Common myeloid progenitor, CD34-positive (primary cell): Measurements from ENCODE around the gene NPLOC4.

Source experiments
- CTCF ChIA-PET: fragments of 350-600 bp; sonication (Branson Sonifier 250); formaldehyde crosslinking; loops from one replicate; lab custom pipeline; 2021; ENCODE audit warnings: antibody characterized with exemption; lab: Charles Lee
- POLR2A ChIA-PET: fragments of 350-600 bp; sonication (Branson Sonifier 250); formaldehyde crosslinking; loops from one replicate; lab custom pipeline; 2021; ENCODE audit warnings: antibody characterized with exemption; lab: Charles Lee
- DNase-seq, 3 donors: peaks; one replicate each; pipeline versions ENCODE4 v3.0.0 to v3.0.0-alpha.2; 2013
- H3K27ac ChIP-seq, 2 experiments: 1 replicate in 1 of 2; 2 replicates in 1 of 2; pipeline ENCODE4 v1.7.0; 2013; ENCODE audit warnings: inconsistent platforms in 2 of 2, low read length in 2 of 2, mild to moderate bottlenecking in 2 of 2, low read depth in 1 of 2, moderate library complexity in 1 of 2; ENCODE audit not compliant: severe bottlenecking in 2 of 2, insufficient read depth in 1 of 2, poor library complexity in 1 of 2
- H3K27me3 ChIP-seq, 5 experiments: replicated peaks in 2 of 5; 1 replicate in 3 of 5; 2 replicates in 2 of 5; pipeline versions ENCODE4 v1.6.1 to v1.7.0; 2013; ENCODE audit warnings: low read length in 4 of 5, mild to moderate bottlenecking in 2 of 5, moderate library complexity in 2 of 5, inconsistent platforms in 1 of 5; ENCODE audit not compliant: insufficient read depth in 5 of 5, control insufficient read depth in 4 of 5
- H3K36me3 ChIP-seq, 4 experiments: 1 replicate in 2 of 4; 2 replicates in 2 of 4; pipeline versions ENCODE4 v1.6.1 to v1.7.0; 2013; ENCODE audit warnings: low read length in 3 of 4, control low read depth in 1 of 4, mild to moderate bottlenecking in 1 of 4; ENCODE audit not compliant: control insufficient read depth in 4 of 4, insufficient read depth in 4 of 4
- H3K4me1 ChIP-seq, 4 experiments: 1 replicate in 3 of 4; 2 replicates in 1 of 4; pipeline versions ENCODE4 v1.6.1 to v1.7.1; 2013; ENCODE audit warnings: low read length in 3 of 4, mild to moderate bottlenecking in 3 of 4, control low read depth in 1 of 4, inconsistent platforms in 1 of 4, moderate library complexity in 1 of 4; ENCODE audit not compliant: control insufficient read depth in 4 of 4, insufficient read depth in 4 of 4; ENCODE audit errors: control extremely low read depth in 1 of 4
- H3K4me3 ChIP-seq, 7 experiments: 1 replicate in 4 of 7; 2 replicates in 3 of 7; pipeline versions ENCODE4 v1.5.1 to v1.7.0; 2013; ENCODE audit warnings: mild to moderate bottlenecking in 7 of 7, low read length in 6 of 7, moderate library complexity in 6 of 7, inconsistent platforms in 2 of 7, low read depth in 2 of 7, control low read depth in 1 of 7; ENCODE audit not compliant: insufficient read depth in 4 of 7, control insufficient read depth in 1 of 7; ENCODE audit errors: extremely low read depth in 1 of 7
- H3K9me3 ChIP-seq, 5 experiments: 1 replicate in 4 of 5; 2 replicates in 1 of 5; pipeline versions ENCODE4 v1.6.1 to v1.7.1; 2013; ENCODE audit warnings: low read length in 4 of 5, mild to moderate bottlenecking in 2 of 5, inconsistent platforms in 1 of 5, low read depth in 1 of 5, moderate library complexity in 1 of 5; ENCODE audit not compliant: control insufficient read depth in 4 of 5, insufficient read depth in 2 of 5; ENCODE audit errors: control extremely low read depth in 1 of 5
- WGBS: methylation state at CpG from one replicate; pipeline ENCODE4 v1.1.5; 2013; ENCODE audit not compliant: insufficient coverage; 5-methylcytosine and 5-hydroxymethylcytosine counted together

Gene NPLOC4

DNA sequence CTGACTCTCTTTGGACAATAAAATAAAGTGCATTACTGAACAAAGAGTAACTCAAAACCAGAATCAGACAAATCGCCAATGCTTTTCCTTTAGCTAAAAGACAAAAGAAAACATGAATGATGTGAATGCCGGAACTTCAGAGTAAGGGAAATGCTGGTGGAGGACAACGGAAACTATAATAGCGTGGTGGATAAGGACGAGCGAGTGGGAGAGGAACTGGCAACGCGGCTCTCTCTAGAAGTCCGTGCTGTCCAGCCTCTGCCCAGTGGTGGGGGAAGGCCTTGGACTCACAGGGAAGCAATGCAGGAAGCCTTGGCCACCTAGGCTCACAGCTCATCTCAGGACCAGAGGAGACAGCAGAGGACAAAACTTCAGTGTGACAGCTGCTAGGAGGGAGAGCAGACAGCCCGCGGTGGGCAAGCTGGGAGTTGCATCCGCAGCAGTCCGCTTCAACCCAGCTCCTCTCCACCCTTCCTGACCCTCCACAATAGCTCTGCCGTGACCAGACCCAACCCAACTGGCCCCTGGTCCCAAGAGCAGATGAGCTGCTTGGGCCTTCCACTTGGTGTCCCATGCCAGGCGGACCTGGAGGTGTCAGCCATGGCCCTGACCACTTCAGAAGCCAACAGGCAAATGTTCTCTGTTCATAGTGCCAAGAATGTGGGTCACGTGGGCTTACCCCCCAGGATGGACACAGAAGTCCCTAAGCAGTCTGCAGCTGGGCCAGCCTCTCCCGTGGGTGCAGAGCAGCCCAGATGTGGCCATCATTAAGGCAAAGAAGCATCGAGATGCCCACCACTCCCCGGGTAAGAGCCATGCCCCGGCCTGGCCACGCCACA, 79.4 kb downstream of the NPLOC4 start:
- CTCF ChIA-PET, result interaction anchor here (1.5 kb wide), 1 partner anchor 9 kb away, joined by 4 read pairs; no protein-coding TSS in a partner anchor
- DNase-seq, result no peak
- Histone ChIP-seq H3K27ac (no peak overlapping the region), H3K4me1 (peaks cover 4 to 30% (median 26%) of the 10 kb centered on the region in 4 experiments), H3K9me3 (no peaks in the 10 kb centered on the region), H3K27me3 (no peaks in the 10 kb centered on the region), H3K4me3 (no peak overlapping the region), H3K36me3 (peaks cover 3 to 45% (median 29%) of the 10 kb centered on the region in 4 experiments)
- POLR2A ChIA-PET, result no interaction called here
- WGBS, result 96% methylated on average over 19 of the region's 21 CpGs

DNA sequence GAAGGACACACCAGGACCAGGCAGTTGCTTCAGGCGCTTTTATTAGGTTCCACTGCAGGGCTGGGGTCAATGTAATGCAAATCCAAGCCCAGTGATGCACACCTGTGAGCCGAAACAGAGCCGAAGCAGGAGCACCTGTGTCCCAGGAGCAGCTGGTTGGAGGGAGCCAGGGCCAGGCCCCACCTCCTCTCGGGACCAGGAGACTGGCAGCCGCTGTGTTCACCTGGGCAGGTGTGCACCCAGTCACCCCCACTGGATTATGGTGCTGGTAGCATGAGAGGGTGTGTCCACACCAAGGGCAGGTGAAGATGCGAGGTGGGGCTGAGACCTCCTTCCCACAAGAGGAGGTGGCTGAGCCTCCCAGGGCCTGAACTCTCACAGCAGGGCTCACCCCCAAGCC, 80.0 kb downstream of the NPLOC4 start:
- Histone ChIP-seq H3K27me3 (no peaks in the 10 kb centered on the region), H3K4me3 (no peak overlapping the region), H3K36me3 (peaks cover 2 to 43% (median 29%) of the 10 kb centered on the region in 4 experiments), H3K27ac (no peak overlapping the region), H3K9me3 (no peaks in the 10 kb centered on the region), H3K4me1 (peaks cover 4 to 30% (median 26%) of the 10 kb centered on the region in 4 experiments)
- DNase-seq, result no peak
- POLR2A ChIA-PET, result no interaction called here
- CTCF ChIA-PET, result interaction anchor here (1.5 kb wide), 1 partner anchor 10 kb away, joined by 4 read pairs; no protein-coding TSS in a partner anchor
- WGBS, result 97% methylated on average over 6 of the region's 6 CpGs

- 100% methylated on average over 6 of the region's 9 CpGs for WGBS
- Histone ChIP-seq H3K4me3 (no peak overlapping the region), H3K4me1 (peaks cover 2 to 32% (median 28%) of the 10 kb centered on the region in 4 experiments)
Observed at GRCh38 chr17:81556175-81556691, 80.7 kb downstream of the NPLOC4 start.

DNA sequence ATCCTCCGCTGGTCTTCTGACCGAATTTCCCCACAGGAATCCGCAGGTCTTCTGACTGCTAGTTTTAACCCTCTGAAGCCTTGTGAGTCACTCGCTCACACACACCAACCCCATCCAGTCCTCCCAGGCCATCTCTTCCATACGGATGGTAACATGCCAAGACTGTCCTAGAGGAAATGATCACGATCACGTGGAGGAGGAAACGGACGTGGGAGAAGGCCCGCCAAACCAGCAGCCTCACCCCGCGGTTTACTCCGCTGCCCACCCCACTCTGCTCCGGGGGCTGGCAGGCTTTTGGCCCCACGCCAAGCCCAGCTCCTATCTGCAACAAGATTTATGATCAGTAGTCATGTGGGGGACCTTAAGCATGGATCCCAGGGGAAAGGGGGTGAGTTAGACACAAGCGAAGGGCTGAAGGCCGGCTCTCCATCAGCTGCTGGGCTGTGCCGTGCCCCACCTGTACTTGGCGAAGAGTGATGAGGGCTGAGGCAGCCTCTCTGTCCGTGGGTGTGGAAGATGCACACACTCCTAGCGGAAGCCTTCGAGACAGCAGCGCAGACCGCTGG, 83.2 kb downstream of the NPLOC4 start:
- H3K27ac ChIP-seq, result peak overlapping the region in 1 of 2 experiments; percentile 63
- peaks cover 8 to 50% (median 33%) of the 10 kb centered on the region in 4 experiments for H3K36me3 ChIP-seq
- H3K27me3 ChIP-seq, result no peaks in the 10 kb centered on the region
- no peaks in the 10 kb centered on the region for H3K9me3 ChIP-seq
- H3K4me1 ChIP-seq, result peaks cover 0 to 32% (median 29%) of the 10 kb centered on the region in 4 experiments
- peak in 1 of 3 donors; percentile 42 for DNase-seq
- peak overlapping the region in 6 of 7 experiments; percentile 70 to 92 (median 88) for H3K4me3 ChIP-seq
- ChIA-PET POLR2A (interaction anchor here (3.0 kb wide), 1 partner anchor 13 kb away, joined by 18 read pairs; no protein-coding TSS in a partner anchor), CTCF (no interaction called here)
- WGBS, result 13% methylated on average over 21 of the region's 24 CpGs

More at GRCh38 chr17:81556175-81556691, 80.7 kb downstream of the NPLOC4 start:
- CTCF ChIA-PET, result interaction anchor here (1.2 to 1.4 kb wide), 2 partner anchors 45 to 161 kb away, joined by 4 to 5 read pairs; partner anchors contain the start of gene BAHCC1
- DNase-seq, result no peak
- peaks cover 2 to 38% (median 29%) of the 10 kb centered on the region in 4 experiments for H3K36me3 ChIP-seq
- no peaks in the 10 kb centered on the region for H3K9me3 ChIP-seq
- POLR2A ChIA-PET, result interaction anchor here (0.6 kb wide), 1 partner anchor 191 kb away, joined by 4 read pairs; no protein-coding TSS in a partner anchor
- no peaks in the 10 kb centered on the region for H3K27me3 ChIP-seq
- no peak overlapping the region for H3K27ac ChIP-seq

- POLR2A ChIA-PET, result interaction anchor here (3.0 kb wide), 1 partner anchor 13 kb away, joined by 18 read pairs; no protein-coding TSS in a partner anchor
- Histone ChIP-seq H3K27ac (peak overlapping the region in 1 of 2 experiments; percentile 68), H3K9me3 (no peaks in the 10 kb centered on the region), H3K27me3 (no peaks in the 10 kb centered on the region), H3K4me1 (peaks cover 0 to 32% (median 29%) of the 10 kb centered on the region in 4 experiments), H3K36me3 (peaks cover 7 to 46% (median 30%) of the 10 kb centered on the region in 4 experiments), H3K4me3 (peak overlapping the region; percentile 69 to 92 (median 87))
- 0% methylated on average over 17 of the region's 19 CpGs for WGBS
- DNase-seq, result peak; percentile 81 to 92 (median 90)
- CTCF ChIA-PET, result interaction anchor here (1.1 to 1.2 kb wide), 2 partner anchors 10 to 11 kb away, joined by 3 to 9 read pairs; no protein-coding TSS in a partner anchor
Observed at GRCh38 chr17:81553018-81553615, 83.8 kb downstream of the NPLOC4 start.

DNA sequence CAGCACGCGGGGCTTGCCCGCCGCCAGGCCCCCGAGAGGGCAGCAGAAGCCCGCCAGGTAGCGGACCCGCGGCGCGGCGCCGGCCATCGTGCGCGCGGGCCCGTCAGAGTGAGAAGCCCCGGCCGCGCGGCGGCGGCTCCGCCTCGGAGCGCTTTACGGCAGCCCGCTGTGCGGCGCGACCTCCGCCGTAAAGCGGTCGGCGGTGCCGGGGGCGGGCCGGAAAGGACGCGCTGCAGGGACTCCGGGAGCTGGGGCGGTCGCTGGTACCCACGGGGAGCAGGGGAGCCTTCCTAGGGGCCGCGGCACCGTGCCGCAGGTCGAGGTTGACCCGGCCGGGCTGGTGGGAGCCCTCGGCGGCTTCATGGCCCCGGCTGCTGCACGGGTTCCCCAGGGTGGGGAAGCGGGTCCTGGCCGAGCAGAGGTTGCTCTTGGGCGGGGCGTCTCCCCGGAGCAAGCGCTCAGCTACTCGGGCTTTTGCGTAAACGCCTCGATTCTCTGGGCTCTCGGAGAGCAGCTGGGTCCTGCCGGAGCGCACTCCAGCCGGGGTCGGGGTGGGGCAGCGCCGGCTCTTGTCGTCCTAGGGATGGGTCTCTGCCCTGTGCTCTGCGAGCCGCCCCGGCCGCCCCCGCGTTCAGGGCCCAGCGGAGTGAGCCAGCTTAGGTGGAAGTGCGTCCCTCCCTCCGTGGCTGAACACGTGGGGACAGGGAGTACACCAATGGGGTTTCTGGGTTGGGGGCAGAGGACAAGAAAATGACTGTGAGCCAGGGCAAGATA, 84.5 kb downstream of the NPLOC4 start, which contains the start of gene FAAP100:
FAAP100 (minus strand) TSS at position 110 of the 774 bp plus-strand sequence; CDS start at position 87, 23 bp downstream.
- Histone ChIP-seq H3K9me3 (no peaks in the 10 kb centered on the region), H3K36me3 (peaks cover 6 to 46% (median 31%) of the 10 kb centered on the region in 4 experiments), H3K4me3 (peak within 1 kb of the TSS; percentile 69 to 92 (median 87)), H3K27me3 (no peaks in the 10 kb centered on the region), H3K4me1 (peaks cover 0 to 32% (median 29%) of the 10 kb centered on the region in 4 experiments), H3K27ac (peak within 1 kb of the TSS; percentile 7 to 68)
- WGBS, result 0% methylated on average over 85 of the region's 85 CpGs
- DNase-seq, result peak; percentile 76 to 87 (median 86)
- CTCF ChIA-PET, result interaction anchor here (1.1 to 1.2 kb wide), 2 partner anchors 9 to 12 kb away, joined by 3 to 9 read pairs; no protein-coding TSS in a partner anchor
- POLR2A ChIA-PET, result interaction anchor here (0.6 to 3.0 kb wide), 2 partner anchors 8 to 14 kb away, joined by 3 to 18 read pairs; no protein-coding TSS in a partner anchor
